Glutamatergic neuron (in vitro differentiated cells): ENCODE results near the gene CDK5RAP1. TPM values are rescaled to one million over a fixed set of nuclear protein-coding genes. Genes with fewer than 3 reads are reported as not detected.

Experiments used
- DNase-seq: peaks from one replicate; pipeline ENCODE4 v3.0.0; 2022
- H3K27ac Mint-ChIP-seq: one replicate; pipeline ENCODE4 v1.8.0; 2020; ENCODE audit warnings: mild to moderate bottlenecking, mixed read lengths, inconsistent platforms; ENCODE audit not compliant: unreplicated experiment
- H3K27me3 Mint-ChIP-seq: one replicate; pipeline ENCODE4 v1.8.0; 2020; ENCODE audit warnings: mild to moderate bottlenecking, moderate library complexity, mixed read lengths, inconsistent platforms; ENCODE audit not compliant: unreplicated experiment
- H3K36me3 Mint-ChIP-seq: one replicate; pipeline ENCODE4 v1.8.0; 2020; ENCODE audit warnings: mild to moderate bottlenecking, mixed read lengths, inconsistent platforms; ENCODE audit not compliant: unreplicated experiment
- H3K4me1 Mint-ChIP-seq: one replicate; pipeline ENCODE4 v1.8.0; 2020; ENCODE audit warnings: mild to moderate bottlenecking, low read depth, mixed read lengths, inconsistent platforms; ENCODE audit not compliant: unreplicated experiment
- H3K4me3 Mint-ChIP-seq: one replicate; pipeline ENCODE4 v1.8.0; 2020; ENCODE audit warnings: mild to moderate bottlenecking, mixed read lengths, inconsistent platforms; ENCODE audit not compliant: unreplicated experiment
- H3K9me3 Mint-ChIP-seq: one replicate; pipeline ENCODE4 v1.8.0; 2020; ENCODE audit warnings: mild to moderate bottlenecking, moderate library complexity, mixed read lengths, inconsistent platforms; ENCODE audit not compliant: unreplicated experiment
- total RNA-seq: library from RNA; stranded (reverse); fragmentation: NEBNext Ultra II Directional; extraction: Animal tissue kit (Norgen Biotek cat#: 25700); gene quantifications from one replicate; pipeline ENCODE4 v1.2.1, GENCODE V29; 2021; ENCODE audit not compliant: unreplicated experiment
- TF ChIP-seq, protein P1 (sequence below): fragments of 200-600 bp; sonication (generic); IDR thresholded peaks from one replicate; pipeline ENCODE4 v1.5.0; 2021; ENCODE audit not compliant: partially characterized antibody, unreplicated experiment

Gene CDK5RAP1
- total RNA-seq, 1 donor from 2014 or later = 30.9 TPM

DNA sequence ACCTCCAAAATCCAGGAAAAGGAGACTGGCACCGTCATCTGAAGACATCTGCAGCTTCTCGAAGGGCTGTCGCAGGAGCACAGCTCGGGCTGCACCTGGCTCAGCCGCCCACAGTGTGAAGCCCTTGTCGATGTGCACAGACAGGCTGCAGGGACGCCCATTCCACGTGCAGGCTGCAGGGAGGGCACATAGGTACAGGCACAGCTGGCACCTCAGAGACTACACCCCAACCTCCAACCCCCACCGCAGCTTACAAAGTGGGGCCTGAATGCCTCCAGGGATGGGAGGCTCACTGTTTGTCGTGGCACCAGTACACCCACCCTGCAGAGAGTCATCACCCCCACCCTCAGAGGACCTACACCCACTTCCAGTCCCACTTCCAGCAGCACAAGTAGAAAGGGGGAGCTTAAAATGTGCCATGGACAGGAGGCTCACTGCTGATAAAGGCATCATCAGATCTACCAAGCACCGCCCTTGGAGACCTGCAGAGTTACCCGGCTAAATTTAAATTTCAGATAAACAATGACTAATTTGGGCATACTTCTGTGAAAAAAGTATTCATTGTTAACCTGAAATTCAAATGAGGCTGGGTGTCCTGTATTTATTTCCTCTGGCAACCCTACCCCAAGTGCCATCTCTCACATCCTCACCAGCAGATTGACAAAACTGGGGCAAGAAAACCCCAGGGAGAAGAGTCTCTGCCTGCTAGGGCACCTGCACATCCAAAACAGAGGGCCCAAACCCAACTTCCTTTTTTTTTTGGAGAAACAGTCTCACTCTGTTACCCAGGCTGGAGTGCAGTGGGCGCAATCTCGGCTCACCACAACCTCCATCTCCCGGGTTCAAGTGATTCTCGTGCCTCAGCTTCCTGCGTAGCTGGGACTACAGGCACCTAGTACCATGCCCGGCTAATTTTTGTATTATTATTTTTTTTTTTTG is 7.7 kb upstream of the CDK5RAP1 start:
- Mint-ChIP-seq H3K27me3 (peaks cover 3% of the 10 kb centered on the region), H3K36me3 (peaks cover 8% of the 10 kb centered on the region), H3K4me3 (no peak overlapping the region), H3K9me3 (no peaks in the 10 kb centered on the region), H3K4me1 (peaks cover 12% of the 10 kb centered on the region), H3K27ac (no peak overlapping the region)
- TF ChIP-seq, protein P1, sequence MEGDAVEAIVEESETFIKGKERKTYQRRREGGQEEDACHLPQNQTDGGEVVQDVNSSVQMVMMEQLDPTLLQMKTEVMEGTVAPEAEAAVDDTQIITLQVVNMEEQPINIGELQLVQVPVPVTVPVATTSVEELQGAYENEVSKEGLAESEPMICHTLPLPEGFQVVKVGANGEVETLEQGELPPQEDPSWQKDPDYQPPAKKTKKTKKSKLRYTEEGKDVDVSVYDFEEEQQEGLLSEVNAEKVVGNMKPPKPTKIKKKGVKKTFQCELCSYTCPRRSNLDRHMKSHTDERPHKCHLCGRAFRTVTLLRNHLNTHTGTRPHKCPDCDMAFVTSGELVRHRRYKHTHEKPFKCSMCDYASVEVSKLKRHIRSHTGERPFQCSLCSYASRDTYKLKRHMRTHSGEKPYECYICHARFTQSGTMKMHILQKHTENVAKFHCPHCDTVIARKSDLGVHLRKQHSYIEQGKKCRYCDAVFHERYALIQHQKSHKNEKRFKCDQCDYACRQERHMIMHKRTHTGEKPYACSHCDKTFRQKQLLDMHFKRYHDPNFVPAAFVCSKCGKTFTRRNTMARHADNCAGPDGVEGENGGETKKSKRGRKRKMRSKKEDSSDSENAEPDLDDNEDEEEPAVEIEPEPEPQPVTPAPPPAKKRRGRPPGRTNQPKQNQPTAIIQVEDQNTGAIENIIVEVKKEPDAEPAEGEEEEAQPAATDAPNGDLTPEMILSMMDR = no peak
- DNase-seq = no peak

- no peak overlapping the region for H3K27ac Mint-ChIP-seq
- TF ChIP-seq, protein P1 = no peak
- H3K4me1 Mint-ChIP-seq = peaks cover 12% of the 10 kb centered on the region
- peaks cover 8% of the 10 kb centered on the region for H3K36me3 Mint-ChIP-seq
- H3K4me3 Mint-ChIP-seq = no peak overlapping the region
- H3K9me3 Mint-ChIP-seq = no peaks in the 10 kb centered on the region
- peaks cover 3% of the 10 kb centered on the region for H3K27me3 Mint-ChIP-seq
- no peak for DNase-seq
Measured at GRCh38 chr20:33408313-33408712, 7.0 kb upstream of the CDK5RAP1 start.

DNA sequence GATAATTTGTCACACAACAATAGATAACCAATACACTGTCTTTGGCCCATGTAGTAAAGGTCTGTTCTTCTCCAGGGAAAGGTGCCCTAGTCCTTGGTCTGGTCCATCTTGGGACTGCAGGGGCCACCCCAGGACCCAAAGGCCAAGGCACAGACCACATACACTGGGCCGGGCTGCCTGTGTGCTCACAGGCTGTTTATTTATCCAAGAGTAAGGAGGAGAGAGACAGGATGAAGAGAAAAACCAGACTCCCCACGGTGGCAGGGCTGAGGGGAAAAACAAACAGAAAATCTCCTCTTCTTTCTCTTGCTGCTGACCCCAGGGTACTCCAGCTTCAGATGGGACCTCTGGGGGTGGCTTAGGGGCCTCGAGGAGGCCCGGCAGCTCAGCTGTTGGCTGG is 6.5 kb upstream of the CDK5RAP1 start:
- H3K9me3 Mint-ChIP-seq = no peaks in the 10 kb centered on the region
- peaks cover 12% of the 10 kb centered on the region for H3K4me1 Mint-ChIP-seq
- H3K4me3 Mint-ChIP-seq = no peak overlapping the region
- DNase-seq = no peak
- H3K36me3 Mint-ChIP-seq = peaks cover 8% of the 10 kb centered on the region
- H3K27me3 Mint-ChIP-seq = peaks cover 3% of the 10 kb centered on the region
- no peak overlapping the region for H3K27ac Mint-ChIP-seq
- TF ChIP-seq, protein P1 = no peak

GRCh38 chr20:33407251-33407650 is 5.9 kb upstream of the CDK5RAP1 start:
- H3K27me3 Mint-ChIP-seq = peaks cover 3% of the 10 kb centered on the region
- no peak overlapping the region for H3K27ac Mint-ChIP-seq
- no peak for DNase-seq
- TF ChIP-seq, protein P1 = no peak
- peaks cover 16% of the 10 kb centered on the region for H3K4me1 Mint-ChIP-seq
- no peak overlapping the region for H3K4me3 Mint-ChIP-seq
- H3K36me3 Mint-ChIP-seq = peaks cover 8% of the 10 kb centered on the region
- H3K9me3 Mint-ChIP-seq = no peaks in the 10 kb centered on the region

DNA sequence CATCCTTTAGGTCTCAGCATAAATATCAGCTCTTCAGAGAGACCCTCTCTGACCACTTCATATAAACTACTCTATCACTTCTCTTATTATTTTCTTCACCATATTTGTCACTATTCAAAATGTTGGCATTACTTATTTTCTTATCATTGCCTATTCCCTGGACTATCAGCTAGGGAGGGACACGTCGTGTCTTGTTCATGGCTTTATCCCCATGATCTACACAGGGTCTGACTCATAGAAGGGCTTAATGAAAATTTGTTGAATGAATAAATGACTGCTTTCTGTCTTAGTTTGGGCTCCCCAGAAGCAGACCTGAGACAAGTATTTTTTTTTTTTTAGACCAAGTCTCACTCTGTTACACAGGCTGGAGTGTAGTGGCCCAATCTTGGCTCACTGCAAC is 3.0 kb upstream of the CDK5RAP1 start:
- Mint-ChIP-seq H3K27ac (no peak overlapping the region), H3K4me3 (no peak overlapping the region), H3K36me3 (peaks cover 8% of the 10 kb centered on the region), H3K27me3 (peaks cover 4% of the 10 kb centered on the region), H3K4me1 (peaks cover 6% of the 10 kb centered on the region), H3K9me3 (no peaks in the 10 kb centered on the region)
- TF ChIP-seq, protein P1 = no peak
- no peak for DNase-seq
